Right lobe of liver (tissue), 4 donors: Measurements from ENCODE around the gene C1orf216.

Experiments
- POLR2A ChIP-seq: fragments of 450-650 bp; IDR thresholded peaks from one replicate; pipeline ENCODE4 v1.6.1; 2017; ENCODE audit warnings: antibody characterized with exemption, mild to moderate bottlenecking
- TF ChIP-seq, protein P1 (sequence below), 4 donors: fragments of 200-600 bp in 3 of 4; fragments of 450-650 bp in 1 of 4; IDR thresholded peaks; one replicate each; pipeline versions ENCODE4 v1.5.1 to v1.8.0; 2016 to 2022; ENCODE audit warnings: antibody characterized with exemption in 4 of 4, mild to moderate bottlenecking in 2 of 4
- donor health status: DM: no; HTN: no; CAD: no.
- donor health status: DM: no; HTN: no; CAD: no.
- donor health status: DM: no; HTN: yes; CAD: no.

- TF ChIP-seq, protein P1, sequence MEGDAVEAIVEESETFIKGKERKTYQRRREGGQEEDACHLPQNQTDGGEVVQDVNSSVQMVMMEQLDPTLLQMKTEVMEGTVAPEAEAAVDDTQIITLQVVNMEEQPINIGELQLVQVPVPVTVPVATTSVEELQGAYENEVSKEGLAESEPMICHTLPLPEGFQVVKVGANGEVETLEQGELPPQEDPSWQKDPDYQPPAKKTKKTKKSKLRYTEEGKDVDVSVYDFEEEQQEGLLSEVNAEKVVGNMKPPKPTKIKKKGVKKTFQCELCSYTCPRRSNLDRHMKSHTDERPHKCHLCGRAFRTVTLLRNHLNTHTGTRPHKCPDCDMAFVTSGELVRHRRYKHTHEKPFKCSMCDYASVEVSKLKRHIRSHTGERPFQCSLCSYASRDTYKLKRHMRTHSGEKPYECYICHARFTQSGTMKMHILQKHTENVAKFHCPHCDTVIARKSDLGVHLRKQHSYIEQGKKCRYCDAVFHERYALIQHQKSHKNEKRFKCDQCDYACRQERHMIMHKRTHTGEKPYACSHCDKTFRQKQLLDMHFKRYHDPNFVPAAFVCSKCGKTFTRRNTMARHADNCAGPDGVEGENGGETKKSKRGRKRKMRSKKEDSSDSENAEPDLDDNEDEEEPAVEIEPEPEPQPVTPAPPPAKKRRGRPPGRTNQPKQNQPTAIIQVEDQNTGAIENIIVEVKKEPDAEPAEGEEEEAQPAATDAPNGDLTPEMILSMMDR (IDR thresholded peaks at IDR 0.05): no peak
- no peak for TF ChIP-seq POLR2A
These were observed 43.5 kb upstream of the C1orf216 start for GRCh38 chr1:35762141-35762540.
